Measurements from ENCODE around the gene CNTN5.

CNTN5 gene

GRCh38 chr11:99932684-99933083 is 911.9 kb downstream of the CNTN5 start:
- DNase-seq (ENCODE audit: low spot score), result no peak

GRCh38 chr11:99934008-99934407 is 913.3 kb downstream of the CNTN5 start:
- no peak for DNase-seq (ENCODE audit: low spot score)

DNA sequence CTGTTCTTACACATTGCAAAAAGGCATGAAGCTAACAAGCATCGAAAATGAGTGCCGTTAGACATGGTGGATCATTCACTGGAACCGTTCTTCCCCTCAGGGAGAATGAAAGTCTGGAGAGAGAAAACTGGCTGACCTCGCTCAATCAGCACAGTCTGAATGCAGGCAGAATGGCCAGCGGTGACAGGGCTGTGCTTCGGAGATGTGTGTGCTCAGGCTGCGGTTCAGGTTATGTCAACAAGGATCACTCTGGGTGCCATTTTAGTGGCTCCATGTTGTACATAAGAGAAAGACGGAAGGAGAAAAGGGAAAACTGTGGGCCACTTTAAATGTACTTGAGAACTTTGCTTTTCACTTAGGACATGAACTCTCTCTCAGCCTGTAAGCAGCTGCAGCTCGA is 916.6 kb downstream of the CNTN5 start:
- no peak for DNase-seq (ENCODE audit: low spot score)

DNA sequence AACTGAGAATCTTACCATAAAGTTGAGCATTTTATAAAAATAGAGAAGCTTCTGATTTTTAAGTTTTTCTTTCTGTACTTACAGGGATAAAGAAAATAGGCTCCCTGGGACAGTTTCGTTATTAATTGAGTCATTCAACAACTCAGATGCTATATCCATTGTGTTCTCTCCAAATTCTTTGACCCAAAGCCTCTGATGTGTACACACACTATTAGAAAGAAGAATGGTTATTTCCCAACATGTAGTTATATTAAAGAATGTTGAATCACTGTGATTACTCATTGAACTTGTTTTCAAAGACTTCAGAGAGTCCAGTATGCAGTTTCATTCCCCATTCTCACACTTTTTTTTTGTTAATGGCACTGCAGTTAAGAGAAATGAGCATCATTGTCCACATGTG is 932.1 kb downstream of the CNTN5 start:
- no peak for DNase-seq (ENCODE audit: low spot score)

DNA sequence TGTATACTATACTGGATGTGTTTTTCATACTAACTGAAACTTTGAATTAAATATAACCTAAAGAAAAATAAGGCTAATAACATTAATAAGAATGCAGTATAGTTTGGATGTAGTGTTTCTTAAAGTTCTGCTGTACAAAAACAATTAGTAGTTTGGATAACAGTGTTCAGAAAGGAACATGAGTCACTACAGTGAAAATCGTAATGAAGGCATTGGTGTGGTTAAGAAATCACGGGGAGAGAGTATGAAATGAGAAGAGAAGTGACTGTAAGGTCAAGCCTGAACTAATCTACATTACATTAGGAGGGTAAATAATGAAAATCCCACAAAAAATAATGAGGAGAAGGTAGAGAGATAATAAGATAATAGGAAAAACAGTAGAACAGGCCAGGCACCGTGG is 939.8 kb downstream of the CNTN5 start:
- no peak for DNase-seq (ENCODE audit: low spot score)

GRCh38 chr11:99968336-99968735 is 947.6 kb downstream of the CNTN5 start:
- no peak for DNase-seq (ENCODE audit: low spot score)

DNA sequence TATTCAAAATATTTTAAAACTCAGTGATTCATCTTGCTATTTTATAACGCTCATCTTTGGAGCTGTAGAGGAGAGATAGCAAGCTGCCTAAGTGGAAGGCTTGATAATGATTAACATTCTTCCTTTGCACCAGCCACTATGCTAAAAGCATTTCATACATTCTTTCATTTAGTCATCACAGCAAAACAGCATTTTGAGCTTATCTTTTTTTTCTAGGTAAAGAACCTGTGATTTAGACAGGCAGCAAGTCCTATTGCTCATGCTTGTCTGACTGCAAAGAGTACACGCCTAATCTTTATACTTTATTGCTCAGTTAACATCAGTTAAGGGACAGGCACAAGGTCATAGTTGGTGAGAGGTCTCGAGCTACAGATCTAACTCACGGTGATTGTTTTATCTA is 953.2 kb downstream of the CNTN5 start:
- DNase-seq (ENCODE audit: low spot score), result no peak

DNA sequence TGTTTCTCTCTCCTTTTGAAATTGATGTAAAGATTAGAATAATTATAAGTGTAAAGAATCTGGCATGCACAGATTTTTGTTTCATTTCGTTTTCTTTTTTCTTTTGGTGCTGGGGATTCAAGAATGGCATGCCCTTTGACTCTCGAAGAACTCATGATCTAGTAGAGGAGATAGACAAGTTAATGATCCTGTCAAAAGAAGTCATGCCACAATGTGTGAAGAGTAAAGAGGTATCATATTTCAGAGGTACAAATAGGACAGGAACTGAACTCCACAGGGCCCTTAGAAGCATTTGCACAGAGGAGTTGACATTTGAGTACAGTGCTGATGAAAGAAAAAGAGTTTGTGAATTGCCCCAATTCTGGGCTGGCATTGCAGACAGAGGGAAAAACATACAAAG is 958.3 kb downstream of the CNTN5 start:
- no peak for DNase-seq (ENCODE audit: low spot score)

GRCh38 chr11:99987821-99988470 is 967.2 kb downstream of the CNTN5 start:
- no peak for DNase-seq (ENCODE audit: low spot score)

GRCh38 chr11:99988471-99988837 is 967.7 kb downstream of the CNTN5 start:
- no peak for DNase-seq (ENCODE audit: low spot score)

DNA sequence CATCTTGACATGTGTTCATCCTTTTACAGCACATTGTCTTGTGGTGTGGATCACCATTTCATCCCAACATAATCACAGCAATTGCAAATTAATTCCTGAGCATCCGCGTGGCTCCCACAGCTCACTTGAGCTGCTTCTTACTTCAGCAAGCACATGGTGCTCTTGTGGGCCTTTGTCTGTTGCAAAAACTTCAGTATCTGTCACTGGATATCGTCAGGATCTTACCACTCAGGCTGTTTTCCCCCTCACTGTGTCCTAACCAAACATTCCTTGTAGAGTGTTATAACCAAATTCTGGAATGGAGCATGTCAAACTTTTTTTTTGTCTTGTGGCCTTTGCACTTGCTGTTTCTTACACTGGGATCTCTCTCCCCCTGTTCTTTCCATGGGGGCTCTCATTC is 983.2 kb downstream of the CNTN5 start:
- no peak for DNase-seq (ENCODE audit: low spot score)

GRCh38 chr11:100004541-100004940 is 983.8 kb downstream of the CNTN5 start:
- no peak for DNase-seq (ENCODE audit: low spot score)

DNA sequence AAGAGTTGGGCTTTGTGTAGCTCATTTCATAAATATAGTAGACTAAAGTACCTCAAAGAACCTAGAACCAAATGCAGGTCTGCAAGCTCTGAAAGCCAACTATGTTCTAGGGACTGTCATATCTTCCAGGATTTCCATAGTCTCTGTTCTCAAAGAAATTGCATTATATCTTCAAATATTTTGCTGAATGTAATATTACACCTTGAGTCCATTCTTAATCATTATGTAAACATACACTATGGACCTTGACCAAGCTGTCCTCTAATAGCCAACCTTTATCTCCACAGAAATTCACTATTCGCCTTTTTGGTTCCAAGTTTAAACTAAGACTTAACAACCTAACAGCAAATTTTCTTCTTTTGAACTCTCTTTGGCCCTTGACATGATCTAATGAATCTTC is 987.7 kb downstream of the CNTN5 start:
- DNase-seq (ENCODE audit: low spot score), result no peak

- DNase-seq (ENCODE audit: low spot score), result no peak
Measured at GRCh38 chr11:100009728-100010127, 989.0 kb downstream of the CNTN5 start.

DNA sequence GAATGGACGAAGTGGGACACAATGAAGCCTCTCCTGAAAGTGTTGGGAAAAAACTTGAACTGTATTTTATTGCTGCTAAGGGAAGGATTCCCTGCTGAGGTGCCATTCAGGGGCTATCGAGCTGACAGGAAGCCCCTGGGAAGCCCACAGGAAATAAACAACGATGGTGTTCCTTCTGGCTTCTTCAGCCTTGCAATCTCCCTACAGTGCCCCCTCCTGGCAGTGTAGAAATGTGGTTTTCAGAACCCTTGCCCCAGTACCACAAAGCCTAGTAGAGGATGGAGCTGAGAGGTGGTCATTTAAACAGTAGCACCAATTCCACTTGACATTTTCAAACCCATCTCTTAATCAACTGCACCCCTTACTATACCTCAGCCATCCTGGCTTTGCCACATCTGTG is 989.6 kb downstream of the CNTN5 start:
- no peak for DNase-seq (ENCODE audit: low spot score)

- DNase-seq (ENCODE audit: low spot score), result no peak
Measured at GRCh38 chr11:100011697-100012096, 990.9 kb downstream of the CNTN5 start.

DNA sequence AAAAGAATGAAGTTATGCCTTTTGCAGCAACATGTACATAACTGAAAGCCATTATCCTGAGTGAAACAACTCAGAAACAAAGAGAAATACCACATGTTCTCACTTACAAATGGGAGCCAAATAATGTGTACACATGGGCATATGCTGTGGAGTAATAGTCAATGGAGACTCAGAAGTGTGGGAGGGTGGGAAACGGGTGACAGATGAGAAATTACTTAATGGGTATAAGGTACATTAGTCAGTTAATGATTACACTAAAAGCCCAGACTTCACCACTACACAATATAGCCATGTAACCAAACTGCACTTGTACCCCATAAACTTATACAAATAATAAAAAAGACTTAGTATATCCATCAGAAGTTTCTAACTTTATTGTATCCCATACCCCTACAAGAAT is 992.3 kb downstream of the CNTN5 start:
- no peak for DNase-seq (ENCODE audit: low spot score)

GRCh38 chr11:100031973-100032372 is 1011.2 kb downstream of the CNTN5 start:
- DNase-seq (ENCODE audit: low spot score), result no peak

- no peak for DNase-seq (ENCODE audit: low spot score)
Measured at GRCh38 chr11:100061006-100061405, 1040.3 kb downstream of the CNTN5 start.

DNA sequence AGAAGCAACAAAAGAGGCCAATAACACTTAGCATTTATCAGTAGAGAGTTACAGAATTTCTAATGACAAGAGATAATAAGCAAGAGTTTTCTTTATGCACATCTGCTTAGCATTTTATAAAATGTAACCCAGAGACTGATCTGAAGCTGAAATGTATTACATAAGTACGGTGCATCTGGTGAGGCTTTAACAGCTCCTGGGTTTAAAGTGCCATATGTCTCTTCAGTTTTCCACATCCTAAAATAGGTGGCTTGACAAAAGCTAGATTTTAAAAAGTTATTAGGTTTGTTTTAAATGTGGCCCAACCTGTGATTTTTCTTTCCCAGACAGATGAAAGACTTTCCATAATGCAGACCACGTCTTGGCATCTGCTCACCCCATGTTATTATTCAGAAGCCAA is 1045.7 kb downstream of the CNTN5 start:
- no peak for DNase-seq (ENCODE audit: low spot score)

DNA sequence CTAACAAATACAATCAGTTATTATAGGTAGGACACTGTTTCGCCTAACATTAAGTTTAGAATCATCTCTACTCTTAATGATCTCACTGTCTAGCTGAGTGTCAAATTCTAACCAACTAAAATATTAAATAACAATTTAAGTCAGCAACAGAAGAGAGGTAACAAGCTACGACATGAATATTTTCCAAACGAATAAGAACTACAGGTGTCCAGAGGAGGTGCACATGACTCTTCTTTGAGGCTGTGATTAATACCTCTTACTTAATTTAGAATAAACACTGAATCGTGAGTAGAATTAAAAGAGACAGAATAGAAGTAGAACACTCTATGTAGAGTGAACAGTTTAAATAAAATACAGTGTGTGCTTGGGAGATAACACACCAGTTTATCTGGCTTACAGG is 1047.4 kb downstream of the CNTN5 start:
- DNase-seq (ENCODE audit: low spot score), result no peak

DNA sequence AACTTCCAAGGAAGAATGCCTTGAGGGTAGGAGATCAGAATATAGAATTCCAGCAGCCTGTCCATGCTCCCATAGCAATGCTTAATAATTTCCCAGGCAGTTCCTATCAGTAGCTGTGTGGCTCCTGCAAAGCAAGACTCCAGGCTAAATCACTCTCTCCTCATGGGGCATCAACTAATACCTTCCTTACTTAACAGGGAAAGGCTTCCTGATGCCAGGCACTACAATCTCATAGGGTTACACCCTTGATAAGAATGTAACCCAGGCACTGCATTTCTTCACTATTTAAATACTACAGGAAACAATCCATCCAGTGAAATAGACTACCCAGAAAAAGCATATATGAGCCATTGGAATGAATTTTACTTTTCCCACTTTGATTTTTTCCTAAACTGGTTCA is 1051.4 kb downstream of the CNTN5 start:
- DNase-seq (ENCODE audit: low spot score), result no peak

DNA sequence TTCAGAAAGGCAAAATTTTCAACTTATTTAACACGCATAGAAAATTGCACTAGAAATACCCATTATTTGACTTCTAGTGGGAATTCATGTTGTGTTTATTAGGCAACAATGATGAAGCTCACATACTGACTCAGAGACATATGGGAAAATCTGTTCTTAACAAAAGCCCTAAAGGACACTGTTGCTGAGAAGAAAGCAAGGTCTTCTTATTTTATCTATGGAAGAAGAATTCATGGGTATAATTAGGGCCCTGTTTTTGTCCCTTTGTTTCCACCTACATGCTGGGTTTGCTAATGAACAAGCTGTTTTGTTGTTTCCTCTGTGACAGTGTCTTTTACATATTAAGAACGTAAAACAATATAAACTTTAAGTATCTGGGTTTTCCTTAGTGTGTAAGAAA is 1059.6 kb downstream of the CNTN5 start:
- DNase-seq (ENCODE audit: low spot score), result no peak

DNA sequence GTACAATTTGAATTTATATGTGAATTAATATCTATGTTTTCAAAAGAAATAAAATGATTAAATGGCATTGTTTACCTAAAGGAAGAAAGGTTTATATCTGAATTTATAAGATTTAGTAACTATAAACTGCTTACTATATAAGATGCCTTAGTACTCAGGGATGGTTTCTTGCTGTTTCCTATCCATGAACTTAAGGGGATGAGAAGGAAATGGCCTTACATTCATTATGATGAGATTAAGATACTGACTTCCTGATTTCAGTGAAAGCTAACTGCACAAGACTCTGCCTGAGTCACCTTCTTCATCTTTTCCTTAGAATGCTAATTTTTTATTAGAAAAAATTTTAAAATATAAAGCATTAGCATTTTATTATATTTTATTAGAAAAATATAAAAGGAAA is 1060.1 kb downstream of the CNTN5 start:
- no peak for DNase-seq (ENCODE audit: low spot score)

GRCh38 chr11:100093698-100094097 is 1072.9 kb downstream of the CNTN5 start:
- no peak for DNase-seq (ENCODE audit: low spot score)

All from germinal center (tissue), 1 donor.